NCI-H187 treated with DMSO at 0.1 percent for 48 hours (cell line): ENCODE measurements around the gene CPNE5.
"Not testable (repeated sequence)": the region's sequence is repeated elsewhere in the genome, so short reads cannot be mapped to it uniquely, and the experiment has no call there.

ENCODE experiments used
- DNase-seq: peaks from one replicate; lab custom pipeline; 2025; lab: John Stamatoyannopoulos, UW

Gene CPNE5

GRCh38 chr6:36723992-36724391 is 115.3 kb downstream of the CPNE5 start:
- not testable (repeated sequence) for DNase-seq

- no peak for DNase-seq
Observed at GRCh38 chr6:36722879-36723278, 116.4 kb downstream of the CPNE5 start.

- no peak for DNase-seq
Observed at GRCh38 chr6:36722365-36722764, 116.9 kb downstream of the CPNE5 start.

- DNase-seq: no peak
Observed at GRCh38 chr6:36721369-36722140, 117.7 kb downstream of the CPNE5 start.

- DNase-seq: no peak
Observed at GRCh38 chr6:36720251-36721141, 118.7 kb downstream of the CPNE5 start.

GRCh38 chr6:36719126-36719525 is 120.1 kb downstream of the CPNE5 start:
- no peak for DNase-seq

GRCh38 chr6:36718560-36718959 is 120.7 kb downstream of the CPNE5 start:
- no peak for DNase-seq

- no peak for DNase-seq
Observed at GRCh38 chr6:36717871-36718540, 121.2 kb downstream of the CPNE5 start.

- no peak for DNase-seq
Observed at GRCh38 chr6:36717231-36717825, 121.9 kb downstream of the CPNE5 start.

- DNase-seq: no peak
Observed at GRCh38 chr6:36716476-36717093, 122.7 kb downstream of the CPNE5 start.

GRCh38 chr6:36715469-36715868 is 123.8 kb downstream of the CPNE5 start:
- DNase-seq: no peak

GRCh38 chr6:36714511-36714910 is 124.7 kb downstream of the CPNE5 start:
- DNase-seq: no peak

GRCh38 chr6:36713846-36714245 is 125.4 kb downstream of the CPNE5 start:
- no peak for DNase-seq

- DNase-seq: no peak
Observed at GRCh38 chr6:36712816-36713215, 126.4 kb downstream of the CPNE5 start.

GRCh38 chr6:36706339-36706738 is 132.9 kb downstream of the CPNE5 start:
- DNase-seq: no peak

GRCh38 chr6:36704961-36705577 is 134.2 kb downstream of the CPNE5 start:
- not testable (repeated sequence) for DNase-seq

GRCh38 chr6:36703982-36704381 is 135.3 kb downstream of the CPNE5 start:
- DNase-seq: no peak

- DNase-seq: no peak
Observed at GRCh38 chr6:36703081-36703606, 136.1 kb downstream of the CPNE5 start.

GRCh38 chr6:36702656-36703055 is 136.6 kb downstream of the CPNE5 start:
- DNase-seq: no peak

- no peak for DNase-seq
Observed at GRCh38 chr6:36701401-36701991, 137.7 kb downstream of the CPNE5 start.

GRCh38 chr6:36700831-36701230 is 138.4 kb downstream of the CPNE5 start:
- no peak for DNase-seq
